SK-N-SH (cell line): ENCODE data around the gene ZKSCAN5.

Experiments used
- EP300 ChIP-seq, 2 experiments: IDR thresholded peaks; 2 replicates each; pipeline versions ENCODE4 v1.4.0 to v1.6.1; 2012; ENCODE audit warnings: borderline replicate concordance in 1 of 2, low read depth in 1 of 2, low read length in 1 of 2
- GABPA ChIP-seq: IDR thresholded peaks from 2 replicates; pipeline ENCODE4 v1.4.0; 2012; ENCODE audit warnings: low read depth, mild to moderate bottlenecking
- POLR2AphosphoS5 ChIP-seq: IDR thresholded peaks from 2 replicates; pipeline ENCODE4 v1.6.1; 2012; ENCODE audit warnings: low read depth, low read length
- RCOR1 ChIP-seq: fragments of 150-350 bp; IDR thresholded peaks from 2 replicates; pipeline ENCODE4 v1.6.1; 2017; ENCODE audit warnings: antibody characterized with exemption, low read length
- REST ChIP-seq: IDR thresholded peaks from 2 replicates; pipeline ENCODE4 v1.6.1; 2012; ENCODE audit warnings: mild to moderate bottlenecking, low read depth, low read length, moderate library complexity
- RFX5 ChIP-seq: IDR thresholded peaks from 2 replicates; pipeline ENCODE4 v1.6.1; 2012; ENCODE audit warnings: mild to moderate bottlenecking, improper control_type of control experiment, low read length
- TAF1 ChIP-seq: IDR thresholded peaks from 2 replicates; pipeline ENCODE4 v1.6.1; 2012; ENCODE audit warnings: low read depth, mild to moderate bottlenecking, low read length, moderate library complexity, borderline replicate concordance
- TEAD4 ChIP-seq: IDR thresholded peaks from 2 replicates; pipeline ENCODE4 v1.4.0; 2012; ENCODE audit warnings: mild to moderate bottlenecking, borderline replicate concordance; ENCODE audit not compliant: insufficient read depth
- USF2 ChIP-seq: fragments of 150-350 bp; IDR thresholded peaks from 2 replicates; pipeline ENCODE4 v1.6.1; 2017; ENCODE audit warnings: antibody characterized with exemption, low read length, low read depth, borderline replicate concordance
- TF ChIP-seq, protein P1 (sequence below): fragments of 200-600 bp; sonication (generic); IDR thresholded peaks from 2 replicates; pipeline ENCODE4 v1.6.1; 2017; ENCODE audit warnings: antibody characterized with exemption, mild to moderate bottlenecking, moderate library complexity

GRCh38 chr7:99543081-99543671, 38.7 kb downstream of the ZKSCAN5 start:
- TF ChIP-seq EP300 (IDR thresholded peaks at IDR 0.05; ENCODE audit: borderline replicate concordance in 1 of 2, low read depth in 1 of 2, low read length in 1 of 2) (no peak), REST (no peak), RFX5 (no peak), USF2 (no peak), RCOR1 (no peak), TEAD4 (no peak), TAF1 (no peak), GABPA (no peak), POLR2AphosphoS5 (no peak)
- TF ChIP-seq, protein P1, sequence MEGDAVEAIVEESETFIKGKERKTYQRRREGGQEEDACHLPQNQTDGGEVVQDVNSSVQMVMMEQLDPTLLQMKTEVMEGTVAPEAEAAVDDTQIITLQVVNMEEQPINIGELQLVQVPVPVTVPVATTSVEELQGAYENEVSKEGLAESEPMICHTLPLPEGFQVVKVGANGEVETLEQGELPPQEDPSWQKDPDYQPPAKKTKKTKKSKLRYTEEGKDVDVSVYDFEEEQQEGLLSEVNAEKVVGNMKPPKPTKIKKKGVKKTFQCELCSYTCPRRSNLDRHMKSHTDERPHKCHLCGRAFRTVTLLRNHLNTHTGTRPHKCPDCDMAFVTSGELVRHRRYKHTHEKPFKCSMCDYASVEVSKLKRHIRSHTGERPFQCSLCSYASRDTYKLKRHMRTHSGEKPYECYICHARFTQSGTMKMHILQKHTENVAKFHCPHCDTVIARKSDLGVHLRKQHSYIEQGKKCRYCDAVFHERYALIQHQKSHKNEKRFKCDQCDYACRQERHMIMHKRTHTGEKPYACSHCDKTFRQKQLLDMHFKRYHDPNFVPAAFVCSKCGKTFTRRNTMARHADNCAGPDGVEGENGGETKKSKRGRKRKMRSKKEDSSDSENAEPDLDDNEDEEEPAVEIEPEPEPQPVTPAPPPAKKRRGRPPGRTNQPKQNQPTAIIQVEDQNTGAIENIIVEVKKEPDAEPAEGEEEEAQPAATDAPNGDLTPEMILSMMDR: no peak
